Measurements from ENCODE around the gene CD163L1.

- TF ChIP-seq POLR2A (IDR thresholded peaks at IDR 0.05; ENCODE audit: low read length) (no peak), GATA1 (IDR thresholded peaks at IDR 0.05; ENCODE audit: low read depth, low read length) (no peak)
Observed at GRCh38 chr12:7361265-7361664, 82.7 kb downstream of the CD163L1 start.

Measured in erythroblast (primary cell).